Stomach (tissue), 4 donors: Measurements from ENCODE around the gene ZNF316.

Experiments
- POLR2A ChIP-seq, 4 donors: fragments of 450-650 bp; IDR thresholded peaks; one replicate each; pipeline ENCODE4 v1.6.1; 2016; ENCODE audit warnings: antibody characterized with exemption in 4 of 4, control low read depth in 2 of 4, mild to moderate bottlenecking in 1 of 4, moderate library complexity in 1 of 4
- POLR2AphosphoS5 ChIP-seq, 3 donors: sonication (generic); formaldehyde crosslinking; IDR thresholded peaks; one replicate each; pipeline ENCODE4 v1.6.1; 2016; ENCODE audit warnings: antibody characterized with exemption in 3 of 3
- TF ChIP-seq, protein P1 (sequence below), 7 experiments: fragments of 450-650 bp in 4 of 7; fragments of 200-600 bp in 3 of 7; sonication (generic) in 3 of 7; IDR thresholded peaks; one replicate each; pipeline ENCODE4 v1.5.1; 2016 to 2019; ENCODE audit warnings: antibody characterized with exemption in 7 of 7, control low read depth in 2 of 7, mild to moderate bottlenecking in 1 of 7

DNA sequence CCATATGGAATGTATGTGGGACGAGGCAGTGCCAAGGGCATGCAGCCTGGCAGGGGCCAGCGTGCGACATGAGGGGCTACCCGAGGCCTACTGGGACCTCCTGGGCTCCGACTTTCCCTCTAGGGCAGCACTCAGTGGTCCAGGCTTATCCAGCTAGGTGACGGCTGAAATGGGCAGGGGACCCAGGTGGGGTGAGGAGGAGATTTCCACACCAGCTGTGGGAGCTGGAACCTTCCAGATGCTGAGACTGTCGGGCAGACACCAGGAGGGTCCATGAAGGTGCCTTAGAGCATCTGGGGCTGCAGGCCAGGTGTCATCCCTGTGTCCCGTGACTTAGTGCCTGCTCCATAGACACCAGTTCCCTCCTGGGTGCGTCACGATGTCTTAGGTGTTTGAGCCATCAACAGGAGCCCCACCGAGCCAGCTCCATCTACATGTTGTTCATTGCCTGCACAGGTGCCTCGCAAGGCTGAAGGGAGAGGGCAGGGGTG is 13.4 kb downstream of the ZNF316 start:
- TF ChIP-seq, protein P1, sequence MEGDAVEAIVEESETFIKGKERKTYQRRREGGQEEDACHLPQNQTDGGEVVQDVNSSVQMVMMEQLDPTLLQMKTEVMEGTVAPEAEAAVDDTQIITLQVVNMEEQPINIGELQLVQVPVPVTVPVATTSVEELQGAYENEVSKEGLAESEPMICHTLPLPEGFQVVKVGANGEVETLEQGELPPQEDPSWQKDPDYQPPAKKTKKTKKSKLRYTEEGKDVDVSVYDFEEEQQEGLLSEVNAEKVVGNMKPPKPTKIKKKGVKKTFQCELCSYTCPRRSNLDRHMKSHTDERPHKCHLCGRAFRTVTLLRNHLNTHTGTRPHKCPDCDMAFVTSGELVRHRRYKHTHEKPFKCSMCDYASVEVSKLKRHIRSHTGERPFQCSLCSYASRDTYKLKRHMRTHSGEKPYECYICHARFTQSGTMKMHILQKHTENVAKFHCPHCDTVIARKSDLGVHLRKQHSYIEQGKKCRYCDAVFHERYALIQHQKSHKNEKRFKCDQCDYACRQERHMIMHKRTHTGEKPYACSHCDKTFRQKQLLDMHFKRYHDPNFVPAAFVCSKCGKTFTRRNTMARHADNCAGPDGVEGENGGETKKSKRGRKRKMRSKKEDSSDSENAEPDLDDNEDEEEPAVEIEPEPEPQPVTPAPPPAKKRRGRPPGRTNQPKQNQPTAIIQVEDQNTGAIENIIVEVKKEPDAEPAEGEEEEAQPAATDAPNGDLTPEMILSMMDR (IDR thresholded peaks at IDR 0.05) = no peak
- no peak for TF ChIP-seq POLR2A (IDR thresholded peaks at IDR 0.05)
- TF ChIP-seq POLR2AphosphoS5 (IDR thresholded peaks at IDR 0.05) = no peak
